WTC11 (cell line): ENCODE measurements around the gene FCHO1. TPM values are rescaled to one million over a fixed set of nuclear protein-coding genes. Genes with fewer than 3 reads are reported as not detected.

ENCODE experiments used
- ATAC-seq: fragments of 200-7000 bp; cut with Tn5 transposase; 2 replicates; pipeline ENCODE4 v1.10.0; 2021; ENCODE audit warnings: mild to moderate bottlenecking, moderate library complexity
- CTCF ChIA-PET: fragments of 300-600 bp; sonication (Branson Sonifier 250); formaldehyde crosslinking; loops from one replicate; lab custom pipeline; 2021; ENCODE audit warnings: antibody characterized with exemption; lab: Charles Lee
- POLR2A ChIA-PET: fragments of 350-600 bp; sonication (Branson Sonifier 250); formaldehyde crosslinking; loops from one replicate; lab custom pipeline; 2021; ENCODE audit warnings: antibody characterized with exemption; lab: Charles Lee
- DNase-seq: peaks from one replicate; pipeline ENCODE4 v3.0.0; 2021; ENCODE audit warnings: low spot score
- H3K27ac Mint-ChIP-seq: 2 replicates; pipeline ENCODE4 v1.8.0; 2021; ENCODE audit warnings: mixed read lengths
- H3K27me3 Mint-ChIP-seq: 2 replicates; pipeline ENCODE4 v1.8.0; 2021; ENCODE audit warnings: low read depth, mild to moderate bottlenecking, moderate library complexity, mixed read lengths
- H3K36me3 Mint-ChIP-seq: 2 replicates; pipeline ENCODE4 v1.8.0; 2021; ENCODE audit warnings: mixed read lengths
- H3K4me1 Mint-ChIP-seq: 2 replicates; pipeline ENCODE4 v1.8.0; 2022; ENCODE audit warnings: mixed read lengths
- H3K4me3 Mint-ChIP-seq: 2 replicates; pipeline ENCODE4 v1.8.0; 2021; ENCODE audit warnings: mild to moderate bottlenecking, moderate library complexity, mixed read lengths
- H3K9me3 Mint-ChIP-seq: 2 replicates; pipeline ENCODE4 v1.8.0; 2021; ENCODE audit warnings: mixed read lengths
- ATF1 ChIP-seq: sonication (generic); formaldehyde crosslinking; IDR thresholded peaks from 2 replicates; pipeline ENCODE4 v1.8.1; 2023; ENCODE audit warnings: mild to moderate bottlenecking, moderate library complexity, missing genetic modification reagents
- CREB1 ChIP-seq: sonication (generic); formaldehyde crosslinking; IDR thresholded peaks from 2 replicates; pipeline ENCODE4 v1.8.0; 2023; ENCODE audit warnings: mild to moderate bottlenecking, missing genetic modification reagents
- CREM ChIP-seq: sonication (generic); formaldehyde crosslinking; IDR thresholded peaks from 2 replicates; pipeline ENCODE4 v1.8.1; 2022; ENCODE audit warnings: mild to moderate bottlenecking, missing genetic modification reagents, moderate library complexity
- EMX1 ChIP-seq: fragments of 250-450 bp; sonication (Bioruptor Pico); IDR thresholded peaks from 2 replicates; pipeline ENCODE4 v1.8.0; 2021; ENCODE audit warnings: mild to moderate bottlenecking
- ESRRA ChIP-seq: sonication (generic); formaldehyde crosslinking; IDR thresholded peaks from 2 replicates; pipeline ENCODE4 v1.8.1; 2022; ENCODE audit warnings: mild to moderate bottlenecking, missing genetic modification reagents, borderline replicate concordance
- GABPB1 ChIP-seq: sonication (generic); formaldehyde crosslinking; IDR thresholded peaks from 2 replicates; pipeline ENCODE4 v1.8.1; 2023; ENCODE audit warnings: mild to moderate bottlenecking, missing genetic modification reagents
- HMGA2 ChIP-seq: fragments of 250-450 bp; sonication (Bioruptor Pico); IDR thresholded peaks from 2 replicates; pipeline ENCODE4 v1.4.0; 2021; ENCODE audit warnings: mild to moderate bottlenecking, moderate library complexity
- JAZF1 ChIP-seq: fragments of 250-450 bp; sonication (Bioruptor Pico); IDR thresholded peaks from 2 replicates; pipeline ENCODE4 v1.9.0; 2021; ENCODE audit warnings: moderate library complexity, mild to moderate bottlenecking, inconsistent platforms
- JUN ChIP-seq: sonication (generic); formaldehyde crosslinking; IDR thresholded peaks from 2 replicates; pipeline ENCODE4 v1.8.0; 2023; ENCODE audit warnings: mild to moderate bottlenecking, missing genetic modification reagents
- RELA ChIP-seq: sonication (generic); formaldehyde crosslinking; IDR thresholded peaks from 2 replicates; pipeline ENCODE4 v1.8.1; 2022; ENCODE audit warnings: missing genetic modification reagents, mild to moderate bottlenecking, borderline replicate concordance
- TEAD1 ChIP-seq: sonication (generic); formaldehyde crosslinking; IDR thresholded peaks from 2 replicates; pipeline ENCODE4 v1.8.0; 2022; ENCODE audit warnings: mild to moderate bottlenecking, missing genetic modification reagents
- ZBTB21 ChIP-seq: sonication (generic); formaldehyde crosslinking; IDR thresholded peaks from 2 replicates; pipeline ENCODE4 v1.8.1; 2023; ENCODE audit warnings: mild to moderate bottlenecking, missing genetic modification reagents, borderline replicate concordance
- ZNF416 ChIP-seq: fragments of 250-450 bp; sonication (Bioruptor Pico); IDR thresholded peaks from 2 replicates; pipeline ENCODE4 v1.9.0; 2021; ENCODE audit warnings: mild to moderate bottlenecking, inconsistent platforms
- total RNA-seq: library from RNA; stranded (reverse); gene quantifications from 3 replicates; pipeline ENCODE4 v1.2.3, GENCODE V29; 2021
- TF ChIP-seq, protein P1 (sequence below): sonication (generic); formaldehyde crosslinking; IDR thresholded peaks from 2 replicates; pipeline ENCODE4 v1.8.1; 2023; ENCODE audit warnings: mild to moderate bottlenecking, missing genetic modification reagents
- TF ChIP-seq, protein P2 (sequence below): sonication (generic); formaldehyde crosslinking; IDR thresholded peaks from 2 replicates; pipeline ENCODE4 v1.8.1; 2022; ENCODE audit warnings: low read depth, mild to moderate bottlenecking, moderate library complexity, missing genetic modification reagents, borderline replicate concordance
- TF ChIP-seq, protein P3 (sequence below): sonication (generic); formaldehyde crosslinking; IDR thresholded peaks from 2 replicates; pipeline ENCODE4 v1.8.1; 2023; ENCODE audit warnings: mild to moderate bottlenecking, missing genetic modification reagents, moderate library complexity
- TF ChIP-seq, protein P4 (sequence below): sonication (generic); formaldehyde crosslinking; IDR thresholded peaks from 2 replicates; pipeline ENCODE4 v1.8.0; 2022; ENCODE audit warnings: mild to moderate bottlenecking, missing genetic modification reagents
- TF ChIP-seq, protein P5 (sequence below): fragments of 250-450 bp; sonication (Bioruptor Pico); IDR thresholded peaks from 2 replicates; pipeline ENCODE4 v1.9.0; 2021; ENCODE audit warnings: mild to moderate bottlenecking
- TF ChIP-seq, protein P6 (sequence below): fragments of 250-450 bp; sonication (Bioruptor Pico); conservative IDR thresholded peaks from 2 replicates; pipeline ENCODE4 v1.9.0; 2021; ENCODE audit warnings: mild to moderate bottlenecking
- TF ChIP-seq, protein P7 (sequence below): fragments of 200-600 bp; IDR thresholded peaks from 2 replicates; pipeline ENCODE4 v1.8.0; 2022; ENCODE audit warnings: antibody characterized with exemption

The FCHO1 gene
- total RNA-seq, 1 experiment from 2014 or later: 26.8 TPM

DNA sequence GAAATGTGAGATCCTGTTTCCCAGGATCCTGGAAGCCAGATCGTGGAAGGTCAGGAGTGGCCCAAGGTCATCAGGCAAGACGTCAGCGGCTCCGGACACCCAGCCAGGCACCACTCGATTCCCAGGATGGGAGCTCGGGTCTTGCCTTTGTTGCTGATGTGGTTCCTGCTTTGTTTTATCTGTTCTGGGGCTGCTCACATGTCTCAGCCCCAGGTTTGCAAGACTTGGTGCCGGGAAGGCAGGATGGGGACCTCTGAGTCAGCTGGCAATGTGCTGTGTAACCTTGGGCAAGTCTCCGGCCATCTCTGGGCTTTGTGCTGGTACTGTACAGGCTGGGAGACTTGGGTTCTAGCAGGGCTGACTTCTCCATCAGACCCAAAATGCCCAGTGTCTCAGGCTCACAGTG, 1.4 kb upstream of the FCHO1 start:
- H3K4me1 Mint-ChIP-seq: peaks cover 20% of the 10 kb centered on the region
- CTCF ChIA-PET: interaction anchor here (1.2 kb wide), 2 partner anchors 17 to 109 kb away, joined by 3 to 5 read pairs; no protein-coding TSS in a partner anchor
- H3K9me3 Mint-ChIP-seq: no peaks in the 10 kb centered on the region
- no peak for DNase-seq
- no peak for ATAC-seq
- peaks cover 12% of the 10 kb centered on the region for H3K27me3 Mint-ChIP-seq
- no peaks in the 10 kb centered on the region for H3K36me3 Mint-ChIP-seq
- TF ChIP-seq GABPB1 (CRISPR knock-in tag) (no peak), ZBTB21 (CRISPR knock-in tag) (no peak), CREM (no peak), ATF1 (no peak), ZNF416 (CRISPR knock-in tag) (no peak), EMX1 (CRISPR knock-in tag) (no peak), RELA (CRISPR knock-in tag) (no peak), HMGA2 (no peak), JAZF1 (CRISPR knock-in tag) (no peak), ESRRA (CRISPR knock-in tag) (no peak), CREB1 (CRISPR knock-in tag) (no peak), JUN (CRISPR knock-in tag) (no peak), TEAD1 (CRISPR knock-in tag) (no peak)
- TF ChIP-seq, protein P1, sequence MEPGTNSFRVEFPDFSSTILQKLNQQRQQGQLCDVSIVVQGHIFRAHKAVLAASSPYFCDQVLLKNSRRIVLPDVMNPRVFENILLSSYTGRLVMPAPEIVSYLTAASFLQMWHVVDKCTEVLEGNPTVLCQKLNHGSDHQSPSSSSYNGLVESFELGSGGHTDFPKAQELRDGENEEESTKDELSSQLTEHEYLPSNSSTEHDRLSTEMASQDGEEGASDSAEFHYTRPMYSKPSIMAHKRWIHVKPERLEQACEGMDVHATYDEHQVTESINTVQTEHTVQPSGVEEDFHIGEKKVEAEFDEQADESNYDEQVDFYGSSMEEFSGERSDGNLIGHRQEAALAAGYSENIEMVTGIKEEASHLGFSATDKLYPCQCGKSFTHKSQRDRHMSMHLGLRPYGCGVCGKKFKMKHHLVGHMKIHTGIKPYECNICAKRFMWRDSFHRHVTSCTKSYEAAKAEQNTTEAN (CRISPR knock-in tag): no peak
- TF ChIP-seq, protein P2, sequence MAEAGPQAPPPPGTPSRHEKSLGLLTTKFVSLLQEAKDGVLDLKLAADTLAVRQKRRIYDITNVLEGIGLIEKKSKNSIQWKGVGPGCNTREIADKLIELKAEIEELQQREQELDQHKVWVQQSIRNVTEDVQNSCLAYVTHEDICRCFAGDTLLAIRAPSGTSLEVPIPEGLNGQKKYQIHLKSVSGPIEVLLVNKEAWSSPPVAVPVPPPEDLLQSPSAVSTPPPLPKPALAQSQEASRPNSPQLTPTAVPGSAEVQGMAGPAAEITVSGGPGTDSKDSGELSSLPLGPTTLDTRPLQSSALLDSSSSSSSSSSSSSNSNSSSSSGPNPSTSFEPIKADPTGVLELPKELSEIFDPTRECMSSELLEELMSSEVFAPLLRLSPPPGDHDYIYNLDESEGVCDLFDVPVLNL: no peak
- TF ChIP-seq, protein P3, sequence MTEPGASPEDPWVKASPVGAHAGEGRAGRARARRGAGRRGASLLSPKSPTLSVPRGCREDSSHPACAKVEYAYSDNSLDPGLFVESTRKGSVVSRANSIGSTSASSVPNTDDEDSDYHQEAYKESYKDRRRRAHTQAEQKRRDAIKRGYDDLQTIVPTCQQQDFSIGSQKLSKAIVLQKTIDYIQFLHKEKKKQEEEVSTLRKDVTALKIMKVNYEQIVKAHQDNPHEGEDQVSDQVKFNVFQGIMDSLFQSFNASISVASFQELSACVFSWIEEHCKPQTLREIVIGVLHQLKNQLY: no peak
- TF ChIP-seq, protein P4, sequence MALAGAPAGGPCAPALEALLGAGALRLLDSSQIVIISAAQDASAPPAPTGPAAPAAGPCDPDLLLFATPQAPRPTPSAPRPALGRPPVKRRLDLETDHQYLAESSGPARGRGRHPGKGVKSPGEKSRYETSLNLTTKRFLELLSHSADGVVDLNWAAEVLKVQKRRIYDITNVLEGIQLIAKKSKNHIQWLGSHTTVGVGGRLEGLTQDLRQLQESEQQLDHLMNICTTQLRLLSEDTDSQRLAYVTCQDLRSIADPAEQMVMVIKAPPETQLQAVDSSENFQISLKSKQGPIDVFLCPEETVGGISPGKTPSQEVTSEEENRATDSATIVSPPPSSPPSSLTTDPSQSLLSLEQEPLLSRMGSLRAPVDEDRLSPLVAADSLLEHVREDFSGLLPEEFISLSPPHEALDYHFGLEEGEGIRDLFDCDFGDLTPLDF: no peak
- TF ChIP-seq, protein P5, sequence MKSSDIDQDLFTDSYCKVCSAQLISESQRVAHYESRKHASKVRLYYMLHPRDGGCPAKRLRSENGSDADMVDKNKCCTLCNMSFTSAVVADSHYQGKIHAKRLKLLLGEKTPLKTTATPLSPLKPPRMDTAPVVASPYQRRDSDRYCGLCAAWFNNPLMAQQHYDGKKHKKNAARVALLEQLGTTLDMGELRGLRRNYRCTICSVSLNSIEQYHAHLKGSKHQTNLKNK (CRISPR knock-in tag): no peak
- TF ChIP-seq, protein P6, sequence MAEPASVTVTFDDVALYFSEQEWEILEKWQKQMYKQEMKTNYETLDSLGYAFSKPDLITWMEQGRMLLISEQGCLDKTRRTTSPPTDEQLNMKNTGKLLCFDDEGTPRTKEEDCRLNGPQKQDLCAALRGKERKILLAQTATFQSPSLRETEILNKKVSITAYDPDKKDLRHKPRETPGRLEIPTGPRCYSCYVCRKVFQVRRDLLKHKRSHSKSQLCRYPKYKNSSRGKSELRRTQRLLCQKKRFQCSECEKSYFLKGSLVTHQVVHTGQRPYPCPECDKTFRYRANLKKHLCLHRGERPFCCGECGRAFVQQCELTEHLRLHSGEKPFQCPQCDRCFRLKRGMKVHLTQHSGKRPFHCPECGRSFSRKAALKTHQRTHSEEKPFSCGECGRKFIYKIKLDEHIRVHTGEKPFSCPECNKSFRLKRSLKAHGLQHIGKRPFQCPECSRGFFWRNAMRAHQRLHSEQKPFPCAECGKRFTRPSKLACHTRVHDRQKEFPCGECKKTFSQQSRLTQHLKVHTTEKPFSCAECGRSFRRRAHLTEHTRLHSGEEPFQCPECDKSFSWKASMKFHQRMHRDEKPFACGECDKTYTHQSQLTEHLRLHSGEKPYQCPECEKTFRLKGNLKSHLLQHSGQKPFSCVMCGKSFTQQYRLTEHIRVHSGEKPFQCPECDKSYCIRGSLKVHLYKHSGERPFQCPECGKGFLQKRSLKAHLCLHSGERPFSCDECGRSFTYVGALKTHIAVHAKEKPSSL (CRISPR knock-in tag): no peak
- TF ChIP-seq, protein P7, sequence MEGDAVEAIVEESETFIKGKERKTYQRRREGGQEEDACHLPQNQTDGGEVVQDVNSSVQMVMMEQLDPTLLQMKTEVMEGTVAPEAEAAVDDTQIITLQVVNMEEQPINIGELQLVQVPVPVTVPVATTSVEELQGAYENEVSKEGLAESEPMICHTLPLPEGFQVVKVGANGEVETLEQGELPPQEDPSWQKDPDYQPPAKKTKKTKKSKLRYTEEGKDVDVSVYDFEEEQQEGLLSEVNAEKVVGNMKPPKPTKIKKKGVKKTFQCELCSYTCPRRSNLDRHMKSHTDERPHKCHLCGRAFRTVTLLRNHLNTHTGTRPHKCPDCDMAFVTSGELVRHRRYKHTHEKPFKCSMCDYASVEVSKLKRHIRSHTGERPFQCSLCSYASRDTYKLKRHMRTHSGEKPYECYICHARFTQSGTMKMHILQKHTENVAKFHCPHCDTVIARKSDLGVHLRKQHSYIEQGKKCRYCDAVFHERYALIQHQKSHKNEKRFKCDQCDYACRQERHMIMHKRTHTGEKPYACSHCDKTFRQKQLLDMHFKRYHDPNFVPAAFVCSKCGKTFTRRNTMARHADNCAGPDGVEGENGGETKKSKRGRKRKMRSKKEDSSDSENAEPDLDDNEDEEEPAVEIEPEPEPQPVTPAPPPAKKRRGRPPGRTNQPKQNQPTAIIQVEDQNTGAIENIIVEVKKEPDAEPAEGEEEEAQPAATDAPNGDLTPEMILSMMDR: no peak
- POLR2A ChIA-PET: interaction anchor here (0.7 kb wide), 1 partner anchor 61 kb away, joined by 4 read pairs; no protein-coding TSS in a partner anchor
- peak overlapping the region; percentile 5; the same call in 1 of the 2 replicates for H3K27ac Mint-ChIP-seq
- H3K4me3 Mint-ChIP-seq: no peak overlapping the region
